WERI-Rb-1 (cell line): ENCODE measurements around the gene PIGP.

Source experiments
- DNase-seq: peaks from one replicate; pipeline ENCODE4 v3.0.0-alpha.2; 2020
- H3K27ac ChIP-seq: fragments of 250-450 bp; sonication (Bioruptor Pico); 2 replicates; pipeline ENCODE4 v1.5.1; 2020; ENCODE audit warnings: mild to moderate bottlenecking, moderate library complexity
- H3K27me3 ChIP-seq: fragments of 250-450 bp; sonication (Bioruptor Pico); 2 replicates; pipeline ENCODE4 v1.5.1; 2021; ENCODE audit warnings: mild to moderate bottlenecking, low read depth, moderate library complexity; ENCODE audit not compliant: insufficient read depth, severe bottlenecking
- H3K36me3 ChIP-seq: fragments of 250-450 bp; sonication (Bioruptor Pico); 2 replicates; pipeline ENCODE4 v1.5.1; 2020; ENCODE audit warnings: mild to moderate bottlenecking, moderate library complexity
- H3K4me3 ChIP-seq: 2 replicates; pipeline ENCODE4 v1.5.1; 2011; ENCODE audit warnings: low read depth, mild to moderate bottlenecking, control low read depth, low read length
- H3K9me3 ChIP-seq: fragments of 250-450 bp; sonication (Bioruptor Pico); 2 replicates; pipeline ENCODE4 v1.5.1; 2021; ENCODE audit warnings: mild to moderate bottlenecking, moderate library complexity; ENCODE audit not compliant: severe bottlenecking
- TF ChIP-seq, protein P1 (sequence below): IDR thresholded peaks from 2 replicates; pipeline ENCODE4 v1.5.1; 2011; ENCODE audit warnings: low read depth, mild to moderate bottlenecking, control low read depth, inconsistent platforms, low read length

PIGP gene

GRCh38 chr21:37047079-37047478, 25.8 kb downstream of the PIGP start:
- Histone ChIP-seq H3K36me3 (no peaks in the 10 kb centered on the region), H3K4me3 (no peak overlapping the region), H3K27me3 (no peaks in the 10 kb centered on the region), H3K9me3 (no peaks in the 10 kb centered on the region), H3K27ac (no peak overlapping the region)
- TF ChIP-seq, protein P1, sequence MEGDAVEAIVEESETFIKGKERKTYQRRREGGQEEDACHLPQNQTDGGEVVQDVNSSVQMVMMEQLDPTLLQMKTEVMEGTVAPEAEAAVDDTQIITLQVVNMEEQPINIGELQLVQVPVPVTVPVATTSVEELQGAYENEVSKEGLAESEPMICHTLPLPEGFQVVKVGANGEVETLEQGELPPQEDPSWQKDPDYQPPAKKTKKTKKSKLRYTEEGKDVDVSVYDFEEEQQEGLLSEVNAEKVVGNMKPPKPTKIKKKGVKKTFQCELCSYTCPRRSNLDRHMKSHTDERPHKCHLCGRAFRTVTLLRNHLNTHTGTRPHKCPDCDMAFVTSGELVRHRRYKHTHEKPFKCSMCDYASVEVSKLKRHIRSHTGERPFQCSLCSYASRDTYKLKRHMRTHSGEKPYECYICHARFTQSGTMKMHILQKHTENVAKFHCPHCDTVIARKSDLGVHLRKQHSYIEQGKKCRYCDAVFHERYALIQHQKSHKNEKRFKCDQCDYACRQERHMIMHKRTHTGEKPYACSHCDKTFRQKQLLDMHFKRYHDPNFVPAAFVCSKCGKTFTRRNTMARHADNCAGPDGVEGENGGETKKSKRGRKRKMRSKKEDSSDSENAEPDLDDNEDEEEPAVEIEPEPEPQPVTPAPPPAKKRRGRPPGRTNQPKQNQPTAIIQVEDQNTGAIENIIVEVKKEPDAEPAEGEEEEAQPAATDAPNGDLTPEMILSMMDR: no peak
- no peak for DNase-seq

DNA sequence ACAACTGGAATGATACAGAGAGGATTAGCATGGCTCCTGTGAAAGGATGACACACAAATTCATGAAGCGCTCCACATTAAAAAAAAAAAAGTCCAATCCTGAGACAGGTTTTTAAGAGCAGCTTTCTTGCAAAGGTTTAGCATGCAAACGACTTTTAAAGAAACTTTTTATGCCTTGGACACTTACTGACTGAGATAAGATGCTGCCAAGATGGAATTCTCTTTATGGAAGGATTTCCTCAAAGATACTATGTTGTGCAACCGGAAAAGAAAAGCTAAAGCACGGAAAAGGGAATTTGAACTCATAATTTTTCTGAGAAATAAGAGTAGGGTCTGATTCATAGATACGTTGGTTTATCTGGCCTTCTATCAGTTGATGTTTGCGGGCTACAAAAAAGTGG, 27.3 kb downstream of the PIGP start:
- DNase-seq: no peak
- no peak overlapping the region for H3K4me3 ChIP-seq
- no peaks in the 10 kb centered on the region for H3K36me3 ChIP-seq
- no peaks in the 10 kb centered on the region for H3K9me3 ChIP-seq
- H3K27me3 ChIP-seq: no peaks in the 10 kb centered on the region
- H3K27ac ChIP-seq: no peak overlapping the region
- TF ChIP-seq, protein P1: no peak

DNA sequence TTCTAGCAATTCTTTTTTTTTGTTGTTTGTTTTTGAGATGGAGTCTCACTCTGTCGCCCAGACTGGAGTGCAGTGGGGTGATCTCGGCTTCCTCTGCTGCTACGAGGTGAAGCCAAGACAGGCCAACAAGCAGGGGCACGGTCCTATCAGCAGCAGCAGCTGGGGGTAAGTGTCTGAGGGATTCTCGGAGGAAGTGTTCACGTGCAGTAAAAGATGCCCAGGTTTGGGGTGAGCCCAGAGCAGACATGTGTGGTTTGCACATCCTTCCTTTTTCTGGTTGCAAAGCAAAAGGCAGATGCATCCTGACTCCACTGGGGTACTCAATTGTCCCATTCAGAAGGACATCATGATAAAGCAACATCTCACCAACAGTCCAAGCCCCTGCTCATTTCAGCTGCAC, 27.7 kb downstream of the PIGP start:
- Histone ChIP-seq H3K27me3 (no peaks in the 10 kb centered on the region), H3K9me3 (no peaks in the 10 kb centered on the region), H3K27ac (no peak overlapping the region), H3K4me3 (no peak overlapping the region), H3K36me3 (no peaks in the 10 kb centered on the region)
- no peak for DNase-seq
- TF ChIP-seq, protein P1: no peak

DNA sequence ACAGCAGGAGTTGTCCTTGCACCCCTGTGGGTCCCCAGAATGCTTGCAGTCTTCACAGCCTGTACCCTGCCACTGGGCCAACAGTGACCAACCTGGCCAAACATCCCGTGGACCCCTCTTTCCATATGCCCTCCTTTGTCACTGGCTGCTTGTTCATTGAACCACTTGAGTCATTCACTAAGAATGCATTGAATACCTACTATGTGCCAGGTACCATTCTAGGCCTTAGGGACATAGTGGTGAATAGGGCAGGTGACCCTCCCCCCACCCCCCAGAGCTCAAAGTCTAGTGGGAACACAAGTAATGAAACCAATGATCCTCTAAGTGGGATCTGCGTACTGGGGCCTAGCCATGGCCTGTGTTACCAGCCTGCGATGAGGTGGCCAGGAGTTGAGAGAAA, 28.2 kb downstream of the PIGP start:
- H3K27ac ChIP-seq: no peak overlapping the region
- H3K27me3 ChIP-seq: no peaks in the 10 kb centered on the region
- TF ChIP-seq, protein P1: no peak
- DNase-seq: no peak
- H3K4me3 ChIP-seq: no peak overlapping the region
- no peaks in the 10 kb centered on the region for H3K36me3 ChIP-seq
- no peaks in the 10 kb centered on the region for H3K9me3 ChIP-seq

DNA sequence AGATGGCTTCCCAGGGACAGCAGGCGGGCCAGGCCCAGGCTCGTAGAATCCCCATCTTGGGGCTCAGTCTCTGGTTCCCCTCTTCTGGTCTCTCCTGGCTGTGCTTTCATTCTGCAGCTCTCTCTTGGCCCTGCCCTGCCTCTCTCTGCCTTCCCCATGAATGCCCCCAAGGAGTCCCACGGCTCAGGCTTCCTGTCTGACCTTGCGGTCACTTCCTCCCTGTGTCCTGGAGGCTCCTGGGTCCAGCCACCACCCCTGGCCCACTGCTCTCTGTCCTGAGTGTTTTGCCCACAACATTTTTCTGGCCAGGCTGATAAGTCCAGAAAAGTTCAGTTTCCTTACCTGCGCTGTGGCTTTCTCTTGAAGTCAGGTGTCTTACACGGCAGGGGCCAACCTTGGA, 29.1 kb downstream of the PIGP start:
- H3K27ac ChIP-seq: no peak overlapping the region
- no peaks in the 10 kb centered on the region for H3K36me3 ChIP-seq
- H3K4me3 ChIP-seq: no peak overlapping the region
- H3K9me3 ChIP-seq: no peaks in the 10 kb centered on the region
- no peak for DNase-seq
- TF ChIP-seq, protein P1: no peak
- no peaks in the 10 kb centered on the region for H3K27me3 ChIP-seq

DNA sequence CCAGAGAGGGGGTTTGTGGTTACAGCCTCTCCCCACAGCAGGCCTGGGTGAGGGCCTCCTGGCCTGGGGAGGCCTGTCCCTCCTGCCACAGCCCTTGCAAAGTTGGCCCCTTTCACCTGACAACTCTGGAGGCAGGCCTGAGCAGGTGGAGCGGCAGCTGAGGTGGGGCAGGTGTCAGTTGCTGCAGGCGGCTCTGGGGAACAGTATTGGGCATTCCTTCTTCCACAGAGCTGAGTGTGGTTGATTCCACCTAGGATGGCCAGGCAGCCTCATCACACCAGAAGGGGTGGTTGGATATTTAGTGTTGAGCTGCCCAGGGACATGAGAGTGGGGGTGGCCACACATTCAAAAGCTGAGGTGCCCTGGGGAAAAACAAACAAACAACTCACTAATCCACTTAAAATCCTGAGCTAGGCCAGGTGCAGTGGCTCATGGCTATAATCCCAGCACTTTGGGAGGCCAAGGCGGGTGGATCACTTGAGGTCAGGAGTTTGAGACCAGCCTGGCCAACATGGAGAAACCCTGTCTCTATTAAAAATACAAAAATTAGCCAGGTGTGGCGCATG, 31.1 kb downstream of the PIGP start:
- Histone ChIP-seq H3K27me3 (no peaks in the 10 kb centered on the region), H3K4me3 (0 out of 2 replicates have a peak overlapping the region, but pooled peaks have one; percentile 1), H3K36me3 (no peaks in the 10 kb centered on the region), H3K27ac (peak overlapping the region; percentile 79), H3K9me3 (no peaks in the 10 kb centered on the region)
- TF ChIP-seq, protein P1: no peak
- peak; percentile 86 for DNase-seq
